Fibroblast of the aortic adventitia (primary cell): ENCODE measurements around the gene BGLAP. TPM values are rescaled to one million over a fixed set of nuclear protein-coding genes. Genes with fewer than 3 reads are reported as not detected.

Experiments
- DNase-seq: peaks from one replicate; pipeline ENCODE4 v3.0.0-alpha.2; 2010; ENCODE audit warnings: low read depth
- H3K4me3 ChIP-seq: 2 replicates; pipeline ENCODE4 v1.5.1; 2011; ENCODE audit warnings: low read depth, mild to moderate bottlenecking, control low read depth, low read length, moderate library complexity
- CTCF ChIP-seq: IDR thresholded peaks from 2 replicates; pipeline ENCODE4 v1.5.1; 2011; ENCODE audit warnings: mild to moderate bottlenecking, low read length, control low read depth, inconsistent platforms; ENCODE audit not compliant: insufficient read depth
- total RNA-seq: library from RNA; depleted of rRNA; stranded (reverse); fragments of >200 nt; gene quantifications from 2 replicates; pipeline ENCODE4 v1.2.3, GENCODE V29; 2012; ENCODE audit warnings: low replicate concordance

Gene BGLAP
- total RNA-seq, 1 donor, result 0.18 TPM

- no peak for DNase-seq
- H3K4me3 ChIP-seq, result no peak overlapping the region
These were observed 18.9 kb downstream of the BGLAP start for GRCh38 chr1:156260896-156261295.

GRCh38 chr1:156262461-156263287 is 20.7 kb downstream of the BGLAP start:
- no peak overlapping the region for H3K4me3 ChIP-seq
- peak; percentile 91 for DNase-seq
- no peak for TF ChIP-seq CTCF

More at GRCh38 chr1:156260896-156261295, 18.9 kb downstream of the BGLAP start:
- no peak for TF ChIP-seq CTCF

GRCh38 chr1:156263288-156263655 is 21.3 kb downstream of the BGLAP start:
- no peak for TF ChIP-seq CTCF
- no peak overlapping the region for H3K4me3 ChIP-seq
- DNase-seq, result no peak

- no peak for DNase-seq
- H3K4me3 ChIP-seq, result no peak overlapping the region
- TF ChIP-seq CTCF, result no peak
These were observed 24.1 kb downstream of the BGLAP start for GRCh38 chr1:156266051-156266450.

GRCh38 chr1:156268336-156268735 is 26.4 kb downstream of the BGLAP start:
- no peak overlapping the region for H3K4me3 ChIP-seq
- TF ChIP-seq CTCF, result no peak
- DNase-seq, result peak; percentile 43

GRCh38 chr1:156270314-156270713 is 28.3 kb downstream of the BGLAP start:
- TF ChIP-seq CTCF, result no peak
- no peak for DNase-seq
- no peak overlapping the region for H3K4me3 ChIP-seq
